NT2/D1 (cell line): ENCODE data around the gene C11orf52.

Experiments
- SUZ12 ChIP-seq: IDR thresholded peaks from 2 replicates; pipeline ENCODE4 v1.6.1; 2011; ENCODE audit not compliant: insufficient read length, insufficient read depth; ENCODE audit errors: extremely low read depth
- YY1 ChIP-seq: IDR thresholded peaks from 2 replicates; pipeline ENCODE4 v1.6.1; 2011; ENCODE audit not compliant: insufficient read length, insufficient read depth
- ZNF274 ChIP-seq: IDR thresholded peaks from 2 replicates; pipeline ENCODE4 v1.6.1; 2011; ENCODE audit warnings: mild to moderate bottlenecking, low read depth, low read length

DNA sequence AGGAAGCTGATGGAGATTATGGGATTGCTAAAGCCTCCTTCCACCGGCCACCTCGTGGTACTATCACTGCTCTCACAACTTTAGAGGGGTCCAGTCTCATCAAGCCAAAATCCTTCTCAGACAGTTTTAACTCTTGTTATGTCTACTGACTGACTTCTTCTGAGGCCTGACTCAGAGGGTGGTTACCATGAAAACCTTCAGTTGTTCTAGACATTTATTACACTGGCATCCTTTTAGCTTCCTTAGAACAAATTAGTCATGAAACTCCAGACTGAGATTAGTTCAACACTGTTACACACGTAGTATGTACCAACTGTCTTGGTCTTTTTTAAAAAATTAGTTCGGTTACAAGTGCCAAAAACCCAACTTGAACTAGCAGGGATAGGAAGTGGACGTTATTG lies 25.9 kb downstream of the C11orf52 start:
- TF ChIP-seq YY1 (no peak), SUZ12 (no peak), ZNF274 (no peak)
